ENCODE measurements around the gene ABCB1.
"Not testable (repeated sequence)": the region's sequence is repeated elsewhere in the genome, so short reads cannot be mapped to it uniquely, and the experiment has no call there.

ABCB1 gene

DNA sequence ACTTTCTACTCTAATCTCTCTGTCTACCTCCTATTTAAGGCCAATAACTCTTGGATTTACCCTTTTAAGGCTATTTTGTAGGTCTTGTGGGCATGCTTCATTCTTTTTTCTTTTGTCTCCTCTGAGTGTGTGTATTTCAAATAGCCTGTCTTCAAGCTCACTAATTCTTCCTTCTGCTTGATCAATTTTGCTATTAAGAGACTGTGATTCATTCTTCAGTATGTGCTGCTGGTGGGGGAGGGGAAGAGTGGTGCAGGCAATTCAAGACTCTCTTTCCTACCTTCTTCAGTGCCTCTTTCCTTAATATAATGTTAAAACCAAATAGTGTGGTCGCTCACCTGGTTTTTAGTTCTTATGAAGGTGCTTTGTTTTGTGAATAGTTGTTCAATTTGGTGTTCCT is 20.0 kb downstream of the ABCB1 start:
- no peak for DNase-seq (ENCODE audit: low read depth in 2 of 3, low spot score in 2 of 3)

DNA sequence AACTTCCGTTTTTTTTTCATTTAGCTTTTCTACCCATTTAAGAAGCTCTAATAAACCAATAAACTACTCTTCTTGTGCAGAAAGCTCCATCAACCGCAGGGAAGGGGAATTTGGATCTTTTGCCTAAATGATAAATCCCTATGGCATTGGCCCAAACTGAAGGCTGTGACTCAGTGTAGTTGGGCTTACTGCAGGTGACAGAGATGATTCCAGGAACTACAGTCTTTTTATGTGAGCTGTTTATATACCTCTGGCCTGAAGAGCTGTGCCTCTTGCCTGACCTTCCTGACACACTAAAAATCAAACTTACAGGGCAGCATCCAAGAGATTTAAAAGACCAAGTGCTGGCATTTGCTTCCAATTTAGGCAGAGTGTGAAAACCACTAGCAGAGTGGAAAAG is 25.2 kb downstream of the ABCB1 start:
- no peak for DNase-seq (ENCODE audit: low read depth in 2 of 3, low spot score in 2 of 3)

DNA sequence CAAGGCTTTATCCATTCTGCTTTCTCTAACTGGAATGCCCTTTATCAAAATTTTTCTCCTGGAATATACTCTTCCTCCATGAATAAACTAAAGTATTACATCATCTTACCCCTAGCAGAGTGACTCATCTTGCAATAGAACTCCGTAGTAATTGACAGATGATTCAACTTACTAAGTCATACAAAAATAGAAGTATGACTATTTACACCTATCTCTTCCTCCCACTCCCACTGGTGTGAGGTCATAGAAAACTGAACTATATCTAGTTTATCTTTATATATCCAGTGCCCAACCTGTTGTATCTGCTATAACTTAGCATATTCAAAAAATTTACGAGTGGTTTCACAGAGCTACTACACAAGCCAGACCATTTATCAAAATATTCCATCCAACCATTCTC is 26.1 kb downstream of the ABCB1 start:
- no peak for DNase-seq (ENCODE audit: low read depth in 2 of 3, low spot score in 2 of 3)

GRCh38 chr7:87572513-87572912 is 28.2 kb downstream of the ABCB1 start:
- not testable (repeated sequence) for DNase-seq (ENCODE audit: low read depth in 2 of 3, low spot score in 2 of 3)

GRCh38 chr7:87570178-87570577 is 30.5 kb downstream of the ABCB1 start:
- DNase-seq (ENCODE audit: low read depth in 2 of 3, low spot score in 2 of 3): no peak

GRCh38 chr7:87567052-87567451 is 33.6 kb downstream of the ABCB1 start:
- no peak for DNase-seq (ENCODE audit: low read depth in 2 of 3, low spot score in 2 of 3)

- no peak for DNase-seq (ENCODE audit: low read depth in 2 of 3, low spot score in 2 of 3)
Measured at GRCh38 chr7:87566311-87566900, 34.3 kb downstream of the ABCB1 start.

- no peak for DNase-seq (ENCODE audit: low read depth in 2 of 3, low spot score in 2 of 3)
Measured at GRCh38 chr7:87565877-87566276, 34.8 kb downstream of the ABCB1 start.

DNA sequence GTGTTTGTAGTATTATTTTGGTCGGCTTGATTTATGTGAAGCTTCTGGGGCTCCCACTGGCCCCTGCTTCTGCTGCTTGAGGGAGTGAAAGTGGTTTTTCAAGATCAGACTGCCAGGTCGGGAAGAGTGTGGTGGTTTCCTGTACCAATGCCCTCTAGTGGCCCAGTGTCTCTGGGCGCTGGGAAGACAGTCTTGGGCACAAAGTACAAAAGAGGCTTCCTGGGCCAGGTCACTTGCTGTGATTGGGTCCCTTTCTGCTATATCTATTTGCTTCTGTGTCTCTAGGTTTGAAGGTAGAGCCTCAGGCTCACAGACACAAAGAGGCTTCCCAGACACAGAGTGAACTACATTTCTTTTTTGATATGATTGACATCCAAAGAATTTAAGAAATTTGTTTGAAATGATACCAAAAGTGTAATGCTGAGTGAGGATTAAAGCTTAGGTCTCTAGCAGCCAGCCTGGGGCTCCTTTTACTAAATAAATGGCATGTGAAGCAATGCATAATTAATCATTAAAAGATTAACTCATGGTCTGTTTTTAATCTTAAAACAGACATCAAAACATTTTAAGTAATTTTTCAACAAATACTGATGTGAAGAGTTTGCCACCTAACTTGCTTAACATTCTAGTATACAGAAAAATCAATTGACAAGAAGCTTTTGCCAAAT is 36.3 kb downstream of the ABCB1 start:
- DNase-seq (ENCODE audit: low read depth in 2 of 3, low spot score in 2 of 3): no peak

GRCh38 chr7:87561702-87562101 is 39.0 kb downstream of the ABCB1 start:
- DNase-seq (ENCODE audit: low read depth in 2 of 3, low spot score in 2 of 3): no peak

DNA sequence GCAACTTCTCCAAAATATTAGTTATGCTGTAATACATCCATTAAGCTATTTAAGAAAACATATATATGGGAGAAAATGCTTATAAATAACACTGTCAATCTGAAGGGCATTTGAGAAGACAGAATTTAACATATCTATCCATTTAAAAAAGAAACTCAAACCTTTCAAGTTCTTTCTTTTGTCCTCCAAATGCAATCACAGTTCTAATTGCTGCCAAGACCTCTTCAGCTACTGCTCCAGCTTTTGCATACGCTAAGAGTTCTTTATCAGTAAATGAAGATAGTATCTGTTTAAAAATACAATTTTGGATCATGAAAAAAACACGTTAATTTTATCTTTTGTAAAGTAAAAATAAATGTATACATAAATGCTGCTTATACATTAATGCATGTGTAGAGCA is 39.6 kb downstream of the ABCB1 start:
- no peak for DNase-seq (ENCODE audit: low read depth in 2 of 3, low spot score in 2 of 3)

DNA sequence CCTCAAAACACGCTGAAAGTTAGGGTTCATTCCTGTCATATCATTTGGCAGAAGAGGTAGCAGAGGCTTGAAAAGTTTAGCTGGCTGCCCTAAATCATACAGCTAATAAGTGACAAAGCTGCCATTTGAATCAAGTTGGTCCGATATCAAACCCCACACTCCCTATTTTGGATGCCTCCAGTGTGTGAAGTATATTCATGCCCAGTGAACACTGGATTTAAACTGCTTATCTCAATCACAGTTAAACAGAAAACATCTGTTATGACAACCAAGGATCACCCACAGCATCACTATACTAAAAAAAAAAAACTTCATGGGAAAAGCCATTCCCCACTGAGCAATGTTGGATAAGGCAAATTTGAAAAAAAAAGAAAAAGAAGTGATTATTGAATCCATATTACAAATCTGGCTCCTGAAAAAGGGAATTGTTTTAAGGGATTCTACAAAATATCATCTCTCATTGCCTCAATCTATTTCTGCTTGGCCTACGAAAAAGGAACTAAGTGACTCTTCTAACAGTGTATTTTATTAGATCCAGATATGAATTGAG is 48.3 kb downstream of the ABCB1 start:
- no peak for DNase-seq (ENCODE audit: low read depth in 2 of 3, low spot score in 2 of 3)

DNA sequence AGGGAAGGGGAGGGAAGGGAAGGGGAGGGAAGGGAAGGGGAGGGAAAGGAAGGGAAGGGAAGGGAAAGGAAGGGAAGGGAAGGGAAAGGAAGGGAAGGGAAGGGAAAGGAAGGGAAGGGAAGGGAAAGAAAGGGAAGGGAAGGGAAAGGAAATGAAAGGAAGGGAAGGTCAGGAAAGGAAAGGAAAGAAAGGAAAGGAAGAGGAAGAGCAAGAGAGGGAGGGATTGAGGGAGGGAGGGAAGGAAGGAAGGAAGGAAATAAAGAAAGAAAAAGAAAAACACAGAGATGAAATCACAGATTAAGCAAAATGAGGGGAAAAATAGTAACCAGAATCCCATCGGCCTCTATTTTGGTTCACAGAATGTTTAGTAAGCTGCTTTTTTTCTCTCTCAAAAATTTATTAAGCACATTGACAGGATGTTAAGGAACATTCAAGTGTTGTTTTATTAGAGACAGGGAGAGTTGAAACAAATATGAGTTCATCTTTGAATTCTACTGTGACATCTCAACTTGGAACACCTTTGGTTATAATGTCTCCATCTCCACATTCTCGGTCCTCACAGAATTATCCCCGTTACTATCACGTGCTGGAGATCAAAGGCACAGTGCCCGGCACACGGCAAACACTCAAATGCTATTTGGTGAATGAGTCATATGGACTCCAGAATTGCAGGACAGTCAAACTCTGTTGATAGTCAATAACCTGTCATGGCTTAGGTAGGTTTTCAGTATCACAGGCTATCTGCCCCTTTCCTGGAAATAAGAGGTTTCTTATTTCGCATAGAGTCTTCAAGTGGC is 52.4 kb downstream of the ABCB1 start:
- no peak for DNase-seq (ENCODE audit: low read depth in 2 of 3, low spot score in 2 of 3)

DNA sequence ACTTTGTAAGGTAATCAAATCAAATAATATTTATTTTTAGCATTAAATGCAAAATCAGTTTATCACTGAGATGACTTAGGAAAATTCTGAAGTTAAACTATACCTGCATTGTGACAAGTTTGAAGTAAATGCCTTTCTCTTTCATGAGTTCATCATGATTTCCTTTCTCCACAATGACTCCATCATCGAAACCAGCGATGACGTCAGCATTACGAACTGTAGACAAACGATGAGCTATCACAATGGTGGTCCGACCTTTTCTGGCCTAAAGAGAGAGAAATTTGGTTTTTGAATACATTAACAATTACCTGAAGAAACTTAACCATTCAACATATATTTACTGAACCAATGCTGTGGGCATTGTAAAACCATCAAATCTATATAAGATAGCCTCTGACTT is 54.9 kb downstream of the ABCB1 start:
- DNase-seq (ENCODE audit: low read depth in 2 of 3, low spot score in 2 of 3): no peak

- no peak for DNase-seq (ENCODE audit: low read depth in 2 of 3, low spot score in 2 of 3)
Measured at GRCh38 chr7:87543623-87544022, 57.1 kb downstream of the ABCB1 start.

GRCh38 chr7:87541648-87542047 is 59.0 kb downstream of the ABCB1 start:
- no peak for DNase-seq (ENCODE audit: low read depth in 2 of 3, low spot score in 2 of 3)

- no peak for DNase-seq (ENCODE audit: low read depth in 2 of 3, low spot score in 2 of 3)
Measured at GRCh38 chr7:87538052-87538451, 62.6 kb downstream of the ABCB1 start.

- no peak for DNase-seq (ENCODE audit: low read depth in 2 of 3, low spot score in 2 of 3)
Measured at GRCh38 chr7:87534072-87534471, 66.6 kb downstream of the ABCB1 start.

GRCh38 chr7:87530126-87530525 is 70.6 kb downstream of the ABCB1 start:
- no peak for DNase-seq (ENCODE audit: low read depth in 2 of 3, low spot score in 2 of 3)

DNA sequence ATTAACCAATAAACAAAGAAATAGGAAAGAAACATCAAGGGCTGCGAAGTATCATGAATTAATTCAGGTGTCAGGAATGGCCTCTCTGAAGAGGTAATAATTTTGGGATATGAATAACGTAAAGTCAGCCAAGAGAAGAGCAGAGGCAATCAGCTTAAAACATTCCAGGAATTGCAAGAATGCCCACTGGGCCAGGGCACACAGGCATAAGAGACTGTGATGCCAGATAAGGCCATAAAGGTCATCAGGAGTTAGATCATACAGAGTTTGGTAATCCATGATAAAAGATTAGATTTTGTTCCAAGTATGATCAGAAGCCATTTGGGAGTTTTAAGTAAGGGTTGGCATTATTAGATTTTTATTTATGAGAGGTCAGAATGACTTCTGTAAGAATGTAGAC is 72.0 kb downstream of the ABCB1 start:
- no peak for DNase-seq (ENCODE audit: low read depth in 2 of 3, low spot score in 2 of 3)

DNA sequence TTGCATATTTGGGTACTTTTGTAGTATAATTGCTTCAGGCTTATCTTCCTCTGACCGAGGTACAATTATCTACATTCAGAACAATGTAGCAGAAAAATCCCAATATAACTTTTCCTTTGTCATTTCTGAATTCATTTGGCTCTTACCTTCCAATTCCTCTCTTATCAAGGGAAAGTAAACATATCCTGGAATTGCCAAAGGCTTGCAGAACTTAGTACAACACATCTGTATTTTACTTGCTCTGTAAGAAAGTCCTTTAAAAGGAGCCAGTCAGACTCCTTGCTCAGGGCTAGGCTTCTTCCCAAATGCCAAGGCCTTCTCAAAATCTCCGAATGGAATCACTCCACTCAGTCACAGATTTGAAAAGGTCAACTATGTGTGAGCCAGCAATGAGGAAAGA is 81.9 kb downstream of the ABCB1 start:
- DNase-seq (ENCODE audit: low read depth in 2 of 3, low spot score in 2 of 3): no peak

GRCh38 chr7:87517891-87518290 is 82.8 kb downstream of the ABCB1 start:
- DNase-seq (ENCODE audit: low read depth in 2 of 3, low spot score in 2 of 3): no peak
